ENCODE measurements around the gene LCP1.
A peak's percentile ranks its signal among the peaks of the same experiment; 100 is the strongest.

LCP1 gene

GRCh38 chr13:46127358-46128023 is 54.5 kb downstream of the LCP1 start:
- no peak for DNase-seq (ENCODE audit: low read depth)

GRCh38 chr13:46126552-46127357 is 55.2 kb downstream of the LCP1 start:
- peak; percentile 54 for DNase-seq (ENCODE audit: low read depth)

- DNase-seq (ENCODE audit: low read depth): no peak
Measured at GRCh38 chr13:46126056-46126455, 55.9 kb downstream of the LCP1 start.

GRCh38 chr13:46124967-46125933 is 56.7 kb downstream of the LCP1 start:
- DNase-seq (ENCODE audit: low read depth): no peak

DNA sequence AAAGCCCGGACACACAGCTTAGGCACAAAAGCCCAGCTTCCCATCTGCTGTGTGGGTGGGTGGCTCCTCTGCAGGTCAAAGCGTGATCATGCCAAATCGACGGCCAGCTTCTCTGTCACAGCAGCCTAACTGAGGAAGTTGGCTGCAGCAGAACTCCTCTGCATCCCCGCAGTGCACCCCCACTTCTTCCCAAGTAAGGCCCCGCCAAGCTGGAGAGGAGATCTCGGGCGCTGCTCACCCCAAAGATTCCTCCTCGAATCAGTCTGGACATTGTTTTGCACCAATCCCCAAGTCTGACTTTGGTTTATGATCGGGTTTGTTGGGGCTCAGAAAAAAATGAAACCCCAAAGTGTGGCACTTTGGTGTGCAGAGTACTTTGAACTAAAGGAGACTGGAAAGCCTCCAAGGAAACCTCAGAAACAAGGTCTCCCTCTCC is 57.4 kb downstream of the LCP1 start:
- peak; percentile 15 for DNase-seq (ENCODE audit: low read depth)

DNA sequence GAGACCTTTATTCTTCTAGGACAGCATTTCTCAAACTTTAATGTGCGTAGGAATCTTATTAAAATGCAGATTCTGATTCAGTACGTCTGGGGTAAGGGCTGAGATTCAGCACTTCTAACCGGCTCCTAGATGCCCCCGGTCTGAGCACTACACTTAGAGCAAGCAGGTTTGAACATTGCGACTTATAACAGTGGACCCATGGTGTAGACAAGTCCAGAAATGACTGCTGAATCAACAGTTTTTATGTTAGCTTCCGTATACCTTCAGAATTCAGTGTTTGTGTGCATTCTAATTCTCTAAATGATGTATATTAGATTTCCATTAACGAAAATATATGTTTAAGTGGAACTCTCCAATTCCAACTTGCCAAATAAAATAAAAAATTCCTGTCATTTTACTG is 59.7 kb downstream of the LCP1 start:
- DNase-seq (ENCODE audit: low read depth): no peak

DNA sequence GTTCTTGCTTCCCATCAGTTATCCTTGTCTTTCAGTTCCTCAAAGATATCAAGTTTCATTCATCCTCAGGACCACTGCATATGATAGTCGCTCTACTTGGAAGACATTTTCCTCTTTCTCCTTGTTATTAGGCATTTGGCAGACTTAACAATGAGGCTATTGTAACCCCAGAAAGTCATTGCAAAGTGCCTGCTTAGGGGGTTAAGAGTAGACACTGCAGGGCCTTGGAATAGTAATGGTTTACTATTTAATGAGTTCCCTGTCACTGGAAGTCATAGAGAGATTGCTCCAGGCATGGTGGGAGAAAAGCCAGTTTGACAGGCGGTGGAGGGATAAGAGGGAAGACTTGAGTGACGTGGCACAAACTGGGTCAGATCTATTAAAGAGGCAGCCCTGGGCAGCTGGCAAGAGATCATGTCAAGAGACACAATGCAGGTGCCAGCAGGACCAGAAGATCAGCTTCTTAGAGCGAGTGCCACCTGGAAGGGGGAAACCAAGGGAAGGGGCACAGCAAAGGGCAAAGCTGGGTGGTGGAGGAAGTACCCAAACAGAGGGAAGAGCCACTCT is 60.3 kb downstream of the LCP1 start:
- no peak for DNase-seq (ENCODE audit: low read depth)

DNA sequence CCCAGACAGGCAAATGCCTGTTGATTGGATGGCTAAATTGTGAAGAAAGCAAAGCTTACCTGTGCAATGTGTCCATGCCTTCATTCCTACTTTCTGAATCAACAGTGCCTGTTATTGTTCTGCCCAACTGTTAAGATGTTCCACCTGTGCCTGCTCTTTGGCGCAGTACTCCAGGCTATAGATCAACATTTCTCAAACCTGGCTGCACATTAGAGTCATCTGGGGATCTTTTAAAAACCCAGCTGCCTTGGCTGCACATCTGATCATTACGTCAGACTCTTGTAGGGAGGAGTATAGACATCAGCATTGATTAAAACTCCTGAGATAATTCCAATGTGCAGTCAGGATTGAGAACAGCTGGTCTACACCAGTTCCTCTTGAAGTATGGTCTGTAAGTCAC is 60.9 kb downstream of the LCP1 start:
- no peak for DNase-seq (ENCODE audit: low read depth)

DNA sequence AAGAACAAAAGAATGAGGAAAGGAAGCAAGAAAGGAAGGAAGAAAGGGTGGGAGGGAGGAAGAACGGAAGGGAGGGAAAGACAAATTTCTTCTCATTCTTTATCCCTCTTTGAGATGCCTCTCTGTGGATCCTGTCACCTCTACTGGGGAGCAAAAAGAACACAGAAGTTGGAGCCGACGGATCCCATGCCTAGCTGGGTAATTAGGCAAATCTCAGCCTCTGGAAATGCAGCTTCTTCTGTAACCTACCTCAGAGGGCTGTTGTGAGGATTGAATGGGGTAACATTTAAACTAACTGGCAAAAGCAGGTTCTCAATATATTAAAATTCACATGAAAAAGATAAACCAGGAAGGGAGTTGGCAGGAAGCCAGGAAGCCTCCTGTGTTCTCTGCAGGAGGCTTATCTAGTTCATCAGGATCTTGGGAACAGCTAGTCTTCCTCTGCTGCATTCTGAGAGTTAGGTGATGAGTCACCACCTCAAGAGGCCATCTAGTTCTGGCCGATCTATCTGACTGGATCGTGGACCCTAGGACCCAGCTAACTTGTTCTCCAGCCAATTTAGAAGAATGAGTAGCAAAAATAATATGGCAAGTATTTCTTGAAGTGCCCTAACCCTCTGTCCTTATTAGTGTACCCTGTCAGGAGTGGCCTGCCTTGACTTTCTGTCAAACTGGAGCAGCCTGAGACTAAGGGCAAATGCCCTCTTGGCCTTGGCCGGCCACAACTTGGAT is 61.9 kb downstream of the LCP1 start:
- DNase-seq (ENCODE audit: low read depth): no peak

DNA sequence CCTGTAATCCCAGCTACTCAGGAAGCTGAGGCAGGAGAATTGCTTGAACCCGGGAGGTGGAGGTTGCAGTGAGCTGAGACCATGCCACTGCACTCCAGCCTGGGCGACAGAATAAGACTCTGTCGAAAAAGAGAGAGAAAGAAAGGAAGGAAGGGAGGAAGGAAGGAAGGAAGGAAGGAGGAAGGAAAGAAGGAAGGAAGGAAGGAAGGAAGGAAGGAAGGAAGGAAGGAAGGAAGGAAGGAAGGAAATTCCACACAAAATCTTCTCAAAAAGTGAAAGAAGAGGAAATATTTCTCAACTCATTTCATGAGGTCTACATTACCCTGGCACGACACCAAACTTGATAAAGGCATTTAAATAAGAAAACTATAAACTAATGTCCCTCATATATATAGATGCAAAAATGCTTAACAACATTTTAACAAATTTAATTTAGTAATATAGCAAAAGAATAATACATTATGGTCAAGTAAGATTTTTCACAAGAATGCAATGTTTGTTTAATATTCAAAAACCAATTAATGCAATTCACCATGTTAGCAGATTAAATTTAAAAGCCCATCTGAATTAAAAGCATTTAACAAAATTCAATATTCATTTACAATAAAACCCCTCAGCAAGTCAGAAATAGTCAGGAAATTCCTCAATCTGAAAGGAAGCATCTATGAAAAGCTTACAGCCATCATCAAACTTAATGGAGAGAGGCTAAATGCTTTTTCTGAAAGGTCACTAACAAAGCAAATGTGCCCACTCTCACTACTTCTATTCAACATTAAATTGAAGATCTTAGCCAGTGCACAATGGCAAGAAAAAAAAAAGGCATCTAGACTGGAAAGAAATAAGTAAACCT is 65.1 kb downstream of the LCP1 start:
- DNase-seq (ENCODE audit: low read depth): no peak

DNA sequence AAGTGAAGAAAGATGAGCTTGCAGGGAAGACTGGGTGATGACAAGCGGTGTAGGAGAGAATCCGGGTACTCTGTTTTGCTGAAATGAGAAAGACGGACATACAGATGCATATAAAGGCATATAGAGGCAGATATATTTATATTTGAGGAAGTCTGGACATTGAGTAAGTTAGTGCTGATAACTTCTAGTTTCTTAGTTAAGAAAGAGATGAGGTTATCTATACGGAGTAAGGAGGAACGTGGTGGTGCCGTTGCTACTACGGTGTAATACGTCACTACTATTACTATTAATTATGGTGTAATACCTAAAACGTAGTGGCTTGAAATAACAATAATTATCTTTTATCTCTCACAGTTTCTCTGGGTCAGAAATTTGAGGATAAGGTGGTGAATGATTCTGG is 67.4 kb downstream of the LCP1 start:
- DNase-seq (ENCODE audit: low read depth): no peak

DNA sequence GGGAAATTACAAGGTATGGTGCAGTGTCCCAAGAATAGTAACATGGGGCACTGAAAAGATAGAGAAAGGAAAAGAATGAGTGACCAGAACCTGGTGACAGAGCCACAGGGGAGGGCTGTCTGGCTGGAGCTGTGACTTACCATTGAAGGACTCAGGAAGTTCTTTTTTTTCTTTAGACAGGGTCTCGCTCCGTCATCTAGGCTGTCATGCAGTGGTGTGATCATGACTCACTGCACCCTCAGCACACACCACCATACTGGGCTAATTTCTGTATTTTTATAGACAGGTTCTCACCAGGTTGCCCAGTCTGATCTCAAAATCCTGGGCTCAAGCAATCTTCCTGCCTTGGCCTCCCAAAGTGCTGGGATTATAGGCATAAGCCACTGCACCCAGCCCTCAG is 68.4 kb downstream of the LCP1 start:
- no peak for DNase-seq (ENCODE audit: low read depth)

- DNase-seq (ENCODE audit: low read depth): no peak
Measured at GRCh38 chr13:46111151-46111550, 70.8 kb downstream of the LCP1 start.

DNA sequence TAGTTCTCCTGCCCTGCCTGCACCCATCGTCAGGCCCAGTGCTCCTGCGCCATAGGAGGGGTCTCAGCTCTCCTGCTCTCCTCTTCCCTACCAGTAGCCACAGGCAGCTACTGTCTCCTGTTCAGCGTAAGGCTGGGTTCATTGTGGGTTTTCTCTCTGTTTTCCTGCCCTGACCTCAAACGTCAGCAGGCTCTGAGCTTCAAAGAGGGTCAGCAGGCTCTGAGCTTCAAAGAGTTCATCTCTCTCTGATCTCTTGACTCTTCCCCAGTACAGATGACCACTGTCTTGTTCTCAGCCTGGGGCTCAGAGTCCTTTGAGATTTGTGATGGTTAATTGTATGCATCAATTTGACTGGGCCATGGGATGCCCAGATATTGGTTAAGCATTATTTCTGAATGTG is 72.5 kb downstream of the LCP1 start:
- no peak for DNase-seq (ENCODE audit: low read depth)

DNA sequence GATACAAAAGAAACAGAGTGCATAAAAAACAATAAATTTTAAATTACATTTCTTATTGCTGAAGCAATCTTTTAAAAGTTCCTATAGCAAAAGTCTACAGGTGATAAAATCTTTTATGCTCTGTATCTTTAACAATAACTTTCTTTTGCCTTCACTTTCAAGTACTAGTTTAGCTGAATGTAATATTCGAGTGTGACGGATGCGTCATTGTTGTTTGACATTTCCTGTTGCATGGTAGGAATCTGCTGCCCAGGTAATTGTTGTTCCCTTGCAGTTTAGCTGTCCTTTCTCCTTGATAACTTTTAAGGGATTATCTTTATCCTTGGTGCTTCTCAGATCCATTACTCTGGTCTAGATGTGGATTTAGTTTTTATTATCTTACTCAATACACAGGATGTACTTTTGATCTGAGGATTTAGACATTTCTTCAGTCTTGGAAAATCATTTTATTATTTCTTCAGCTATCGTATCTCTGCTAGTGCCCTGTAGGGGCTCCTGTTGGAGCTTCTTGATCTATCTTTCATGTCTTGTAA is 75.1 kb downstream of the LCP1 start:
- DNase-seq (ENCODE audit: low read depth): no peak

GRCh38 chr13:46104868-46105267 is 77.1 kb downstream of the LCP1 start, which contains the start of gene CPB2:
Gene CPB2, minus strand, starts transcription at chr13:46105033. Its CDS starts 24 bp downstream, at chr13:46105009.
- DNase-seq (ENCODE audit: low read depth): no peak

DNA sequence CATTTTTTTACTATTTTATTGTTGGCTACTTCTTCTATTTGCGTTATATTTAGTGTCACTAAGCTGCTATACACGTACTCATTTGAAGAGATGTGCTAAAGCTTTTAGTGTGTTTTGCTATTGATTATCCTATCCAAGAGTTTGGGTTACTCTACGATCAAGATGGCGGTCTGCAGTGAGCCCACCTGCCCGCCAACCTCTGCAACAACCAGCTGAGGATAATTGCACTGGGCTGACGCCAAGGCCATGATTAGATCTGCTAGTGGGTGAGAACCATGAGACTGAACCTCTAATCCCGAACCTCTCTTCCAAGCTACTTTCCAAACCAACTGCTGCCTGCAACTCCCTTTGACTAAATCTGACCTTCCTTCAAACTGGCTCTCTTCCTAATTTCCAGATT is 78.9 kb downstream of the LCP1 start:
- DNase-seq (ENCODE audit: low read depth): no peak

- no peak for DNase-seq (ENCODE audit: low read depth)
Measured at GRCh38 chr13:46102255-46102605, 79.7 kb downstream of the LCP1 start.

DNA sequence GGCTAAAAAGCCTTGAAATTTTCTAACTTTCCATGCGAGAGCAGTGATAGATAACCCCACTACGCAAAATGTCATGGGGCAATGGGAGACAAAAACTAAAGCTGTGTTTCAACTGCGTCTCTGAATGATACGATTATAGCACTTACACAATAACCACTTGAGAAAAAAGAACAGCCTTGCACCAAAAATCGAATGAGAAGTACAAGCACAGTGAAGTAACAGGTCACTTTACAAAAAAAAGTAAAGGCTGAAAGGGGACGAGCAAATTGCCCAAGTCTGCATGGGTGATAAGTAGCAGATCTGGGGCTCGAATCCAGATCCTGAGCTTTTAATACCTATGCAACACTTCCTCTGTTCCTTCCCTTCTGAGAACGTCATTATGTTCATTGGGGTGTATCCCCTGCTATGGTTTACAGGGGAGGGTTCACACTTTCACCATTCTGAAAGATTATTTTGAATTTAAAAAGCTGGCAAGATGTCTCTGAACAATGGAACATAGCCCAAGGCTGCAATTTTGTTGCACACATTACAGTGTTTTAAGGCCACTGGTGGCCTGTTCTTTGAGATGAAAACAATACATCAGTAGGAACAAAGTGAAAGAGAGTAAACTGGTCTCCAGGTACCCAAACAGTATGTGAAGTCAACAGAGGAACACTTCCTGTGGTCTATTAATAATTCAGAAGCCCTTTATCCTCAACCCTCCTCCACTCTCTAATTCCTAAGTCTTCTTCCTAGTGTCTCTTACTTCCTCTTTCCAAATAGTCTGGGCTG is 80.3 kb downstream of the LCP1 start:
- no peak for DNase-seq (ENCODE audit: low read depth)

All from stimulated activated CD8-positive, alpha-beta memory T cell treated with anti-CD3 and anti-CD28 coated beads, Interleukin-12 subunit alpha, Interleukin-12 subunit beta, amount 100 ng/mL, for 1 hour (primary cell).